NAMALWA (cell line): ENCODE data around the gene PTPRD.

ENCODE experiments used
- DNase-seq: peaks from one replicate; pipeline ENCODE4 v3.0.0-alpha.2; 2015; ENCODE audit warnings: low spot score

PTPRD gene

DNA sequence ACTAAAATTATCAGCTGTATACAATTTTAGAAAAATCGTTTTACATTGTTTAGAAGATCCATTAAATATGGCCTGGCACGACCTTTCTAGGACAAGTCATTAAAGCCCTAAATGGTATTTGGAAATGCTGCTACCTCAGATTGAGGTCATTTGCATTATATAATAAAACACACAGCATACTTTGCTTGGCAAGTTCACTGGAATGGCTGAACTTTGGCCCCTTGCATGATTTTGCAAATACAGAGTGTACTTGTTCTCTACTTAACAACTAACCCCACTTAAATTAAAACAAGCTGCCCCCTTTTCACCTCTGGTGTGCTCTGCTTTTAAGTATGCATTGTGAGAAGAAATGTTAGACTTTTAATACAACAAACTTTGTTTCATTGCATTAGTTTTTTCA lies 860.1 kb downstream of the PTPRD start:
- no peak for DNase-seq

- no peak for DNase-seq
These were observed 860.8 kb downstream of the PTPRD start for GRCh38 chr9:9751996-9752395.

GRCh38 chr9:9750719-9751118 lies 862.1 kb downstream of the PTPRD start:
- DNase-seq: no peak

GRCh38 chr9:9749591-9749990 lies 863.2 kb downstream of the PTPRD start:
- DNase-seq: no peak

GRCh38 chr9:9747787-9748186 lies 865.0 kb downstream of the PTPRD start:
- DNase-seq: no peak

- no peak for DNase-seq
These were observed 866.0 kb downstream of the PTPRD start for GRCh38 chr9:9746826-9747225.

DNA sequence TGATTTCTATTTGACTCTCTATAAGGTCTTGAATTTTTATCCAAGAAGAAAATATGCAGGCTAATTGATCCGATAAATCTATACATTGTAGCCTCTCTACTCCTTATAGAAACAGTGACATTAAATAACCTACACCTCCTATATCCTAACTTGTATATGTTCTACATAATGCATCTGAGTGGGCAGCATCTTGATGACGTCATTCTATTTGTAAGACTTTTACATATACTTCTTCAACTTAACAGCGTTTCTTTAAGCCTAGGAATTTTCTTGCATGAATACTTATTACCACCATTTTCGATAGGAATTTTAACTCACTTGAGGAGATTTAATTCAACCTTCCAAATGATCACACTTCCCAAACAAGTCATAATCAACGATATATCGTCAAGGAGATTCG lies 869.0 kb downstream of the PTPRD start:
- no peak for DNase-seq

GRCh38 chr9:9730174-9730573 lies 882.6 kb downstream of the PTPRD start:
- DNase-seq: peak; percentile 59

DNA sequence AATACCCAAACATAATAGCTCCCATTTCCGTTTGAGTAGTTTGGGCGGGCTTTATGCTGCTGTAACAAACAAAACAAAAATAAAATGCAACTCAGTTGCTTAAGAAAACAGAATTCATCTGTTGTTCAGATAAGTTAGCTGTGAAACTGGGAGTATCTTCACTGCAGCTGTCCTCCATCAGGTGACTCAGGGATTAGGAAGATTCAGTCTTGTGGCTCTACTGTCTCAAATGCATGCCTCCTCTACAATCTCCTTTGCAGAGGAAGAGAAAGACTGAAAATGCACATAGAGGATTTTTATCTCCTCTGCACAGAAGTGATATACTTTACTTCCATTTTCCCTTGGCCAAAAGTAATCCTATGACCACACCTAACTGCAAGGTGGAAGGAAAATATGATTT lies 883.7 kb downstream of the PTPRD start:
- DNase-seq: no peak

DNA sequence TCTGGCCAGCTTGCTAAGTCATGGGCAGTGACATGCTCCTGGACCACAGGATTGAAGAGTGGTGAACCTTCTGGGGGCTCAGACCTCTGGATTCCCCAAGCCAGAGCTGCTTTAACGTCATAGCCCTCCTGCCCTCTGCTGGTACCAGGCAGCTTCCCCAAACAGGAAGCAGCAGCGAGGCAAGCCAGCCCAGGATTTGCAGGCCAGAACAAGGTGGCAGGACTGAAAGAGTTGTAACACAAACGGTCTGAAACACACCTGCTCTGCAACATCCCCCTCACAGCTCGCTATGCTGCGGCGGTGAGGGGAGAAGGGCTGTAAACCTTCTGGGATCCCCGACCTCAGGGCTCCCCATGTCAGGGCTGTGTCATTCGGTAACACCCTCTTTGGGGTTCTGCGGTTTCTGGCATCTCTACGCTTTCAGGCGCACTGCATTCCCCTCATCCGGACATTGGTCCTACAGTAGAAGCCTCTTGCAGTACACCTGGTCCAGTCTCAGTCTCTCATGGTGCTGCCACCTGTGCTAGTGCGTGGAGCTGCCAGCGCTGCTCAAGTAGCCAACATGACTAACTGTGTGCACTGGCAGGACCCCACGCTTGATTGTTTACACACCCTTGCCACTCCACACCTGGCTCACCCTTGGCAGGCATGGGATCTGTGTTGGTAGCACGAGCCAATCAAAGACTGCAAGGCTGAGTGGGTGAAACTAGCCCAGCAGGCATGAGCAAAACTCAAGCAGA lies 893.3 kb downstream of the PTPRD start:
- no peak for DNase-seq

- DNase-seq: no peak
These were observed 894.1 kb downstream of the PTPRD start for GRCh38 chr9:9718691-9719090.

GRCh38 chr9:9679433-9679832 lies 933.4 kb downstream of the PTPRD start:
- DNase-seq: no peak

DNA sequence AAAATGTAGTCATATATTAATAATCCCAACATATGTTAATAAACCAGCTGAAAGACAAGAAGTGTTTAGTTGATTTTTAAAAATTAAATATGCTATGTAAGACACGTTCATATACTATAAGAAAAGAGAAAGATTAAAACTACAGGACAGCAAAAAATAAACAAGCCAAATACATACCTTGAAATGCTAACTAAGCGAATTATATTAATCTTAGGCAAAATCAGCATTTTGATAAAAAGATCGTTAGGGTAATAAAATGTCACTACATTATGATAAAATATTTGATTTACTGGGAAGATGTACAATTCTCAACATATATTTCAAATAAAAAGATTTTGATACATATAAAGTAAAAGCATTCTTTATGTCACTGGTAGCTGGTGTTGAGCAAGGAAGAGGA lies 938.3 kb downstream of the PTPRD start:
- no peak for DNase-seq

DNA sequence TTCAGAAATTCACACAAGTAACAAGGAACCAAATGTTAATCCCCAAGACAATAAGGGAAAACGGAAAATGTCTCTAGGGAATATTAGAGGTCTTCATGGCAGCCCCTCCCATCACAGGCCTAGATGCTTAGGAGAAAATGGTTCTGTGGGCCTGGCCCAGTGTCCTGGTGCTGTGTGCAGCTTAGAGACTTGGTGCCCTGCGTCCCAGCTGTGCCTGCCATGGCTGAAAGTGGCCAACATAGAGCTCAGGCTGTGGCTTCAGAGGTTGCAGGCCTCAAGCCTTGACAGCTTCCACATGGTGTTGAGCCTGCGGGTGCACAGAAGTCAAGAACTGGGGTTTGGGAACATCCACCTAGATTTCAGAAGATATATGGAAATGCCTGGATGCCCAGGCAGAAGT lies 942.3 kb downstream of the PTPRD start:
- DNase-seq: no peak

- DNase-seq: no peak
These were observed 967.8 kb downstream of the PTPRD start for GRCh38 chr9:9645006-9645405.

DNA sequence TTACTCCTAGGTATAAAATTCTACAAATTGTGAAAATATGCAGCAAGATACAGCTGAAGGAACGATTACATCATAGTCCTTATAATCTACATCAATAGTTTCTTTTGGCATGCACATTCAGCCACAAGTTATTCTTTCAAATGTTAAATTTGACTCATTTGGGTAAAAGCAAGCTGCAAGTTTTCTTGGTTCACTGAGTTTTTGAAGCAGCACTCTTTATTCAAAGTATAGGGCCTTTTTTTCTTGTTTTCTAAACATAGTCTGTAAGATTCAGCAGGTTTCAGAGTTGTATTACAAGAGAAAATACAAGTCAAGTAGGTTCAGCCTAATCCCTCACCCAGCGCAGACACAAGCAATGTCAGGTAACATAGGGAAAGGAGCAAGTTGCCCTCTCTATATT lies 981.5 kb downstream of the PTPRD start:
- peak; percentile 27 for DNase-seq

GRCh38 chr9:9625248-9625647 lies 987.6 kb downstream of the PTPRD start:
- no peak for DNase-seq

- DNase-seq: no peak
These were observed 989.3 kb downstream of the PTPRD start for GRCh38 chr9:9623506-9623905.

DNA sequence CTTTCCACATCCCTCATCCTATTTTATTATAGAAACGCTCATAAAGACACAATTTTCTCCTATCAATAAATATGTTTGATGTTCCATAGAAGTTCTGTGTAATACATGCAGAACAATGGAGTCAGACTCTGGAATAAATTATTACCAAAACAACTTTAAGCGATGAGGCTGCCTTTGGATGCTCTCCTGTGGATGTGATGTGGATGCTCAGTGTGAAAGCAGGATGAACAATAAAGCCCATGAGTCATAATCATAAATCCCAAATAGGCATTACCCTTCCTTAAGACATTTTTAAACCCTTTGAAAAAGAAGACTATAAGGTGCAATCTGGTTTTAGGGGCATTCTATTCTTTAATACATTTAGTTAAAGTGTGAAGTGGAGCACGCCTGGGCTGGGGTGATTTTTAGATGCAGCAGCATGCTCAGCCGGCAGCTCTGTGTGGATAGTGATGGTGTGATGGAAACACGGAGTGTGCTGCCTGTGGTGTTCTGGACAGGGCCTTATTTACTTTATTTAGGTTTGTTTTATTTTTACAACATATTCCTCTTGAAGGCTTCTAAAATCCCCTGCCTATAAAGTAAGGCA lies 991.4 kb downstream of the PTPRD start:
- DNase-seq: no peak

DNA sequence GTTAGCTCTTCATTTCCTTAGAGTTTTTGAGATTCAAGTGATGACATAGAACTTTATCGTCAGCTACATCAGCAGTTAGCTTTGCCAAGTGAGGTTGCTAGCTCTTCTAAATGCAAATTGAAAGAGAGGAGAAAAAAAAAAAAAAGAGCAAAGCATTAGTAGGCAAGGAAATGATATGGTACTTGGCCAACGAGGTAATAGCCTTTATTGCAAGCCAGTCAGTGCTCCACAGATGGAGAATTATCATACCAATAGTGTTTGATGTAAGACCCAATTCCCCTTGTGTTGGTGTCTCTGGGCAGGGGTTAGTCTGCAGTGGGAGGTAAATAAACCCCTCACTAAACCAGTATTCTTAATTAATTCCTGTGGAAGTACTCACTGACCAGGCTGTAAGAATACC lies 992.1 kb downstream of the PTPRD start:
- no peak for DNase-seq

DNA sequence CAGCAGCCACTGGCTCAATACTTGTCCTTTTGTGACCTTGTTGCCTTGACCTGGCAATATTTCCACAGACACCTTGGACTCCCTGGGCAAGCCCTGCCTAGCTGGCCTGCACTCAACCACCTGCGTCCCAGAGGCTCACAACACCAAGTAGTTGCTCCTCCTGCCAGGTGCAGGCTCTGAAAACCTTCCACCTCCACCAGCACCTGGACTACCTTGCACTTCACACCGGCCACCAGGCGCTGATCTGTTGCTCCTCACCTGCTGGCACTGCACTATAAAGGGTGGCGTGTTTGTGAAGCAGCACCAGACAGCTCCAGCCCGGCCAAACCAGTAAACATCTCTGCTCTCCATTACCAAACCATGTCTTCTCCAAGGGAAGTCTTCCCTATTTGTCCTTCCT lies 997.7 kb downstream of the PTPRD start:
- DNase-seq: peak; percentile 39

DNA sequence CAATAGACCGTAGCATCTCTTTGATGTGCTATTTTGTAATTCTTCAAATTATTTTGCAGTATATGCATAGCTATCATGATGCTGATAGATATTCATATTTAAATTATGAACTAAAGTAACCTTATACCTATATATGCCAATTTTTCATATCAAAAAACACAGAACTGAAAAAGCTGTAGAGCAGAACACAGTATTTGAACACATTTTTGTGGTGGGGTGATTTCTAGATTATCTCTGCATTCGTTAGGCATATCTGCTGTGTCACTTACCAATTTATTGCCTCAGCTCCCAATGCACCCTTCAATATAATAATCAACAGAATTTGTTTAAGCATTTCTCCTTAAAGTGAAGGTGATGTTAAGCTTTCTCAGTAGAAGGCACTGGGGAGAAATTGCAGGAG lies 998.2 kb downstream of the PTPRD start:
- DNase-seq: no peak

GRCh38 chr9:9612755-9613154 lies 1000.0 kb downstream of the PTPRD start:
- DNase-seq: no peak

DNA sequence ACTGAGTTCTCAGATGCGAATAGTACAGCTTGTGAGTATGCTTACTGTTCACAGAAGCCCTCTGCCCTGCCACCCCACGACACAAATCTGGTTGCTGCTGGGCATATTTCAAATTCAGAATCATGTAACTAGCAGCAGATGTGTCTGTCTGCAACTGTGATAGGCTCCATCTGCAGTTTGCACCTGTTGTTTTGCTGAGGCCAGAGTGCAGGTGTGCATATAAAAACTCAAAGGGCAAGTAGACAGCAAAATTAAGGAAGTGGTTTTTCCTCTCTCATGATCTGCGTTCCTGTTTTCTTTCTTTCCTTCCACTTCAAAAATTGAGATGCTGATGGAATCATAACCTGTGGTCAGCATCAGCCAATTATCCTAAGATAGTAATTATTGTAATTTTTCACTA lies 1000.5 kb downstream of the PTPRD start:
- peak; percentile 96 for DNase-seq
